Osteoblast (primary cell): ENCODE measurements around the gene TGDS. TPM values are rescaled to one million over a fixed set of nuclear protein-coding genes. Genes with fewer than 3 reads are reported as not detected.
"Not testable (repeated sequence)": the region's sequence is repeated elsewhere in the genome, so short reads cannot be mapped to it uniquely, and the experiment has no call there.

Experiments
- DNase-seq: peaks from one replicate; pipeline ENCODE4 v3.0.0; 2011; ENCODE audit warnings: low spot score, mixed read lengths; ENCODE audit not compliant: insufficient read length; ENCODE audit errors: missing footprints
- H2AFZ ChIP-seq: 2 replicates; pipeline ENCODE4 v1.6.0; 2011; ENCODE audit warnings: mild to moderate bottlenecking, low read length
- H3K27ac ChIP-seq: 2 replicates; pipeline ENCODE4 v1.5.1; 2011; ENCODE audit warnings: mild to moderate bottlenecking, low read depth, low read length, moderate library complexity
- H3K27me3 ChIP-seq: 2 replicates; pipeline ENCODE4 v1.6.0; 2012; ENCODE audit warnings: mild to moderate bottlenecking, control low read depth, inconsistent platforms, low read length, moderate library complexity; ENCODE audit not compliant: insufficient read depth
- H3K36me3 ChIP-seq: 2 replicates; pipeline ENCODE4 v1.5.1; 2011; ENCODE audit warnings: mild to moderate bottlenecking, low read length, control low read depth, moderate library complexity; ENCODE audit not compliant: insufficient read depth
- H3K4me1 ChIP-seq: 2 replicates; pipeline ENCODE4 v1.5.1; 2011; ENCODE audit warnings: mild to moderate bottlenecking, low read length, control low read depth, moderate library complexity; ENCODE audit not compliant: insufficient read depth
- H3K4me2 ChIP-seq: 2 replicates; pipeline ENCODE4 v1.6.0; 2011; ENCODE audit warnings: mild to moderate bottlenecking, low read length; ENCODE audit not compliant: insufficient read depth
- H3K4me3 ChIP-seq: fragments of 200-600 bp; sonication (generic); 3 replicates; pipeline ENCODE4 v1.5.1; 2012; ENCODE audit warnings: mild to moderate bottlenecking, low read length, inconsistent platforms; ENCODE audit not compliant: insufficient read depth
- H3K79me2 ChIP-seq: 2 replicates; pipeline ENCODE4 v1.6.0; 2012; ENCODE audit warnings: mild to moderate bottlenecking, low read length, control low read depth, inconsistent platforms; ENCODE audit not compliant: insufficient read depth
- H3K9me3 ChIP-seq: 2 replicates; pipeline ENCODE4 v1.5.1; 2011; ENCODE audit warnings: low read depth, low read length, control low read depth
- H4K20me1 ChIP-seq: 2 replicates; pipeline ENCODE4 v1.6.0; 2012; ENCODE audit warnings: mild to moderate bottlenecking, low read length, control low read depth; ENCODE audit not compliant: insufficient read depth
- CTCF ChIP-seq: IDR thresholded peaks from 2 replicates; pipeline ENCODE4 v1.5.1; 2011; ENCODE audit warnings: mild to moderate bottlenecking, low read depth, low read length, moderate library complexity; ENCODE audit errors: extremely low read depth
- total RNA-seq: library from RNA; depleted of rRNA; stranded (reverse); fragments of >200 nt; gene quantifications from 2 replicates; pipeline ENCODE4 v1.2.3, GENCODE V29; 2012

The TGDS gene
- total RNA-seq = 11.9 and 13.3 TPM in 2 replicates

- peaks cover 7% of the 10 kb centered on the region for H4K20me1 ChIP-seq
- H3K27me3 ChIP-seq = no peaks in the 10 kb centered on the region
- H3K4me1 ChIP-seq = peaks cover 16% of the 10 kb centered on the region
- peak; percentile 97 for DNase-seq
- H3K36me3 ChIP-seq = peaks cover 16% of the 10 kb centered on the region
- H3K4me2 ChIP-seq = peak within 1 kb of the TSS; percentile 95
- peak within 1 kb of the TSS; percentile 94 for H3K4me3 ChIP-seq
- peaks cover 35% of the 10 kb centered on the region for H3K79me2 ChIP-seq
- TF ChIP-seq CTCF = no peak
- peak within 1 kb of the TSS; percentile 77 for H3K27ac ChIP-seq
- no peaks in the 10 kb centered on the region for H3K9me3 ChIP-seq
- peak within 1 kb of the TSS; percentile 97 for H2AFZ ChIP-seq
Measured at GRCh38 chr13:94595950-94596574, at the start of gene TGDS. Gene TGDS (minus strand): TSS chr13:94596152. CDS start chr13:94596136, 16 bp downstream.

- Histone ChIP-seq H3K36me3 (no peaks in the 10 kb centered on the region), H3K4me2 (peak overlapping the region; percentile 50), H3K79me2 (no peaks in the 10 kb centered on the region), H3K4me3 (no peak overlapping the region), H3K4me1 (peaks cover 18% of the 10 kb centered on the region), H2AFZ (no peak overlapping the region), H3K9me3 (no peaks in the 10 kb centered on the region), H3K27me3 (no peaks in the 10 kb centered on the region), H3K27ac (peak overlapping the region; percentile 55), H4K20me1 (no peaks in the 10 kb centered on the region)
- peak; percentile 73 for DNase-seq
- no peak for TF ChIP-seq CTCF
Measured at GRCh38 chr13:94641409-94641941, 45.5 kb upstream of the TGDS start.

DNA sequence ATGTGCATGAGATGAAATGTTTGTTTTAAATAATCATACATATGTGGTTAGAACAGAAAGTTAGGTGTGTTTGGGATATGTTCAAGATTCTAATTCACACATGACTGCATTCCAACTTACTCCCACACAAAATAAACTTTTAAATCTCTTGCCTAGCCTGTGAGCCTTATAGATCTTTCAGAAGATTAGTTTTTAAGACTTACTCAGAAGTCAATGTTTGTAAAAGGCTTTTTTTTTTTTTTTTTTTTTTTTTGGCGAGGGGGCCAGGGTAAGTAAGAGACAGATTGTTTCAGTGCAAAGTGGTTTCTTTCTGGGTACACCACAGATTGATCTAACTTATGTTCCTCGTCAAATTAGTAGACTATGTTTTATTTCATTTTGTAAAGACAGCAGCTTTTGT is 44.8 kb upstream of the TGDS start:
- H3K27ac ChIP-seq = peak overlapping the region; percentile 55
- no peak for DNase-seq

DNA sequence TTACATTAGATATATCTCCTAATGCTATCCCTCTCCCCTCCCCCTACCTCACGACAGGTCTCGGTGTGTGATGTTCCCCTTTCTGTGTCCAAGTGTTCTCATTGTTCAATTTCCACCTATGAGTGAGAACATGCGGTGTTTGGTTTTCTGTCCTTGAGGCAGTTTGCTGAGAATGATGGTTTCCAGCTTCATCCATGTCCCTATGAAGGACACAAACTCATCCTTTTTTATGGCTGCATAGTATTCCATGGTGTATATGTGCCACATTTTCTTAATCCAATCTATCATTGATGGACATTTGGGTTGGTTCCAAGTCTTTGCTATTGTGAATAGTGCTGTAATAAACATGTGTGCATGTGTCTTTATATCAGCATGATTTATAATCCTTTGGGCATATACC is 41.7 kb upstream of the TGDS start:
- not testable (repeated sequence) for H3K4me3 ChIP-seq, H3K9me3 ChIP-seq, H4K20me1 ChIP-seq, H2AFZ ChIP-seq, H3K27me3 ChIP-seq, H3K4me2 ChIP-seq, H3K27ac ChIP-seq, DNase-seq, H3K79me2 ChIP-seq, H3K36me3 ChIP-seq
- peaks cover 18% of the 10 kb centered on the region for H3K4me1 ChIP-seq

More for the DNA sequence above, 44.8 kb upstream of the TGDS start:
- Histone ChIP-seq H3K79me2 (no peaks in the 10 kb centered on the region), H3K4me3 (no peak overlapping the region), H2AFZ (no peak overlapping the region), H3K9me3 (no peaks in the 10 kb centered on the region), H3K4me1 (peaks cover 18% of the 10 kb centered on the region), H3K27me3 (no peaks in the 10 kb centered on the region), H3K4me2 (peak overlapping the region; percentile 50), H3K36me3 (no peaks in the 10 kb centered on the region), H4K20me1 (no peaks in the 10 kb centered on the region)
- TF ChIP-seq CTCF = no peak
